ENCODE results near the gene PSMD12.
"Not testable (repeated sequence)": the region's sequence is repeated elsewhere in the genome, so short reads cannot be mapped to it uniquely, and the experiment has no call there.

PSMD12 gene

GRCh38 chr17:67311575-67311974 lies 54.8 kb downstream of the PSMD12 start:
- no peak for DNase-seq (ENCODE audit: low read depth)
- no peak for TF ChIP-seq CTCF (conservative IDR thresholded peaks at IDR 0.05; ENCODE audit: low read depth, low read length)
- no peak overlapping the region for H3K4me3 ChIP-seq (ENCODE audit: low read depth, low read length)

- no peak for TF ChIP-seq CTCF (conservative IDR thresholded peaks at IDR 0.05; ENCODE audit: low read depth, low read length)
- no peak for DNase-seq (ENCODE audit: low read depth)
- no peak overlapping the region for H3K4me3 ChIP-seq (ENCODE audit: low read depth, low read length)
These were observed 56.0 kb downstream of the PSMD12 start for GRCh38 chr17:67310406-67310805.

GRCh38 chr17:67305446-67306235 lies 60.7 kb downstream of the PSMD12 start:
- DNase-seq (ENCODE audit: low read depth) = not testable (repeated sequence)

GRCh38 chr17:67297454-67297960 lies 68.9 kb downstream of the PSMD12 start:
- no peak for DNase-seq (ENCODE audit: low read depth)
- no peak overlapping the region for H3K4me3 ChIP-seq (ENCODE audit: low read depth, low read length)
- no peak for TF ChIP-seq CTCF (conservative IDR thresholded peaks at IDR 0.05; ENCODE audit: low read depth, low read length)

More at GRCh38 chr17:67305446-67306235, 60.7 kb downstream of the PSMD12 start:
- H3K4me3 ChIP-seq (ENCODE audit: low read depth, low read length) = not testable (repeated sequence)

- H3K4me3 ChIP-seq (ENCODE audit: low read depth, low read length) = no peak overlapping the region
- TF ChIP-seq CTCF (conservative IDR thresholded peaks at IDR 0.05; ENCODE audit: low read depth, low read length) = no peak
- no peak for DNase-seq (ENCODE audit: low read depth)
These were observed 71.8 kb downstream of the PSMD12 start for GRCh38 chr17:67294451-67295199.

GRCh38 chr17:67293251-67294203 lies 72.8 kb downstream of the PSMD12 start:
- no peak overlapping the region for H3K4me3 ChIP-seq (ENCODE audit: low read depth, low read length)
- peak; percentile 88 for TF ChIP-seq CTCF (conservative IDR thresholded peaks at IDR 0.05; ENCODE audit: low read depth, low read length)
- peak; percentile 71 for DNase-seq (ENCODE audit: low read depth)
